Mucosa of descending colon (tissue), 3 donors: Measurements from ENCODE around the gene ALG8. TPM values are rescaled to one million over a fixed set of nuclear protein-coding genes. Genes with fewer than 3 reads are reported as not detected.
"Not testable (repeated sequence)": the region's sequence is repeated elsewhere in the genome, so short reads cannot be mapped to it uniquely, and the experiment has no call there.

Source experiments
- ATAC-seq: fragments of 200-7000 bp; cut with Tn5 transposase; one replicate; pipeline ENCODE4 v1.9.1; 2020; ENCODE audit warnings: mild to moderate bottlenecking, moderate library complexity
- DNase-seq, 3 donors: peaks; one replicate each; pipeline ENCODE4 v3.0.0-alpha.2; 2020
- H3K36me3 ChIP-seq: fragments of 200-600 bp; one replicate; pipeline ENCODE4 v1.8.0; 2021; ENCODE audit warnings: low read depth, mild to moderate bottlenecking
- H3K4me1 ChIP-seq: fragments of 200-600 bp; one replicate; pipeline ENCODE4 v1.8.0; 2021; ENCODE audit warnings: low read depth, mild to moderate bottlenecking
- H3K4me3 ChIP-seq: fragments of 200-600 bp; one replicate; pipeline ENCODE4 v1.8.0; 2021; ENCODE audit warnings: mild to moderate bottlenecking
- H3K9me3 ChIP-seq: fragments of 200-600 bp; one replicate; pipeline ENCODE4 v1.8.0; 2021; ENCODE audit warnings: mild to moderate bottlenecking
- CTCF ChIP-seq: fragments of 200-600 bp; IDR thresholded peaks from one replicate; pipeline ENCODE4 v1.8.0; 2022; ENCODE audit warnings: antibody characterized with exemption, mild to moderate bottlenecking
- intact Hi-C, 2 donors: fragments of 100-400 bp; cut with DNase I in 1 of 2; cut with micrococcal nuclease in 1 of 2; formaldehyde crosslinking; loops; one replicate each; pipeline versions ENCODE4 v1.11.0 to v1.11.1; 2022; cut with DNase I, micrococcal nuclease
- total RNA-seq, 3 donors: library from RNA; stranded (reverse); fragmentation: NEBNext Ultra II Directional in 2 of 3; extraction: Animal tissue kit (Norgen Biotek cat#: 25700) in 2 of 3; gene quantifications; one replicate each; pipeline versions ENCODE4 v1.2.1 to v1.2.4, GENCODE V29; 2021 to 2023
- donor health status: DM: no; HTN: no; CAD: no; lungs with moderate emphysema.
- donor health status: DM: no; HTN: no; CAD: no.
- donor health status: DM: no; HTN: yes; CAD: no.

The ALG8 gene
- total RNA-seq, 3 donors from 2014 or later: 24.3 to 32.7 (median 28.3) TPM

- Histone ChIP-seq H3K4me1 (no peaks in the 10 kb centered on the region), H3K36me3 (no peaks in the 10 kb centered on the region), H3K9me3 (no peaks in the 10 kb centered on the region), H3K4me3 (no peak overlapping the region)
- ATAC-seq (no peak), DNase-seq (no peak)
- intact Hi-C loops: no loop called here
- TF ChIP-seq CTCF: no peak
These were observed 45.2 kb downstream of the ALG8 start for GRCh38 chr11:78094250-78094649.

- H3K4me3 ChIP-seq, ATAC-seq, DNase-seq, intact Hi-C loops, H3K9me3 ChIP-seq, H3K4me1 ChIP-seq, H3K36me3 ChIP-seq: not testable (repeated sequence)
These were observed 52.8 kb downstream of the ALG8 start for GRCh38 chr11:78086521-78087074.

- Histone ChIP-seq H3K4me1 (no peaks in the 10 kb centered on the region), H3K4me3 (no peak overlapping the region), H3K36me3 (no peaks in the 10 kb centered on the region), H3K9me3 (no peaks in the 10 kb centered on the region)
- ATAC-seq (no peak), DNase-seq (no peak)
- intact Hi-C loops: no loop called here
- no peak for TF ChIP-seq CTCF
These were observed 53.5 kb downstream of the ALG8 start for GRCh38 chr11:78085972-78086371.

- ATAC-seq, H3K4me3 ChIP-seq, H3K36me3 ChIP-seq, H3K9me3 ChIP-seq, intact Hi-C loops, H3K4me1 ChIP-seq, DNase-seq: not testable (repeated sequence)
These were observed 54.9 kb downstream of the ALG8 start for GRCh38 chr11:78084506-78084905.

- H3K9me3 ChIP-seq: no peaks in the 10 kb centered on the region
- ATAC-seq (no peak), DNase-seq (no peak)
- peaks cover 5% of the 10 kb centered on the region for H3K4me1 ChIP-seq
- intact Hi-C loops: no loop called here
- no peak for TF ChIP-seq CTCF
- no peak overlapping the region for H3K4me3 ChIP-seq
- no peaks in the 10 kb centered on the region for H3K36me3 ChIP-seq
These were observed 56.4 kb downstream of the ALG8 start for GRCh38 chr11:78083021-78083420.

GRCh38 chr11:78082146-78082545 lies 57.3 kb downstream of the ALG8 start:
- no peak for ATAC-seq
- intact Hi-C loops: no loop called here
- TF ChIP-seq CTCF: no peak
- Histone ChIP-seq H3K4me1 (peaks cover 13% of the 10 kb centered on the region), H3K4me3 (no peak overlapping the region), H3K9me3 (no peaks in the 10 kb centered on the region), H3K36me3 (no peaks in the 10 kb centered on the region)
- no peak for DNase-seq

GRCh38 chr11:78081583-78081982 lies 57.8 kb downstream of the ALG8 start:
- H3K4me3 ChIP-seq: no peak overlapping the region
- no peak for TF ChIP-seq CTCF
- intact Hi-C loops: no loop called here

More at GRCh38 chr11:78081583-78081982, 57.8 kb downstream of the ALG8 start:
- Histone ChIP-seq H3K9me3 (no peaks in the 10 kb centered on the region), H3K4me1 (peaks cover 18% of the 10 kb centered on the region), H3K36me3 (no peaks in the 10 kb centered on the region)
- DNase-seq (no peak), ATAC-seq (no peak)
